ENCODE data around the gene CAST. TPM values are rescaled to one million over a fixed set of nuclear protein-coding genes. Genes with fewer than 3 reads are reported as not detected.

CAST gene
- polyA plus RNA-seq, 2 of the 4 experiments (the other 2 are of a cell fraction): 163 to 257 TPM

- H3K27ac ChIP-seq: no peak overlapping the region
- DNase-seq (ENCODE audit: low read depth in 1 of 2, low spot score in 1 of 2) (no peak), ATAC-seq (no peak), FAIRE-seq (no peak)
- no peak overlapping the region for H3K4me2 ChIP-seq
- 93% methylated on average over 9 of the region's 9 CpGs for whole genome bisulfite sequencing (ENCODE audit: missing lambda C conversion rate)
- no peak overlapping the region for H3K4me3 ChIP-seq
- ChIA-PET POLR2A (no interaction called here), CTCF (no interaction called here)
- H3K9me3 ChIP-seq: no peaks in the 10 kb centered on the region
- peaks cover 5% of the 10 kb centered on the region for H3K4me1 ChIP-seq
- no peak for TF ChIP-seq MAZ (IDR thresholded peaks at IDR 0.05; ENCODE audit: borderline replicate concordance, low read depth, low read length)
- TF ChIP-seq RNF2 (IDR thresholded peaks at IDR 0.05; ENCODE audit: borderline replicate concordance, low read depth): no peak
Measured at GRCh38 chr5:96809921-96810320, 147.7 kb downstream of the CAST start.

GRCh38 chr5:96812851-96813250 lies 150.7 kb downstream of the CAST start:
- ChIA-PET CTCF (interaction anchor here (1.1 to 1.6 kb wide), 2 partner anchors 13 to 61 kb away, joined by 4 to 8 read pairs; no protein-coding TSS in a partner anchor), POLR2A (no interaction called here)
- Histone ChIP-seq H3K4me2 (no peak overlapping the region), H3K4me3 (no peak overlapping the region), H3K4me1 (peaks cover 5% of the 10 kb centered on the region), H3K9me3 (no peaks in the 10 kb centered on the region), H3K27ac (no peak overlapping the region)
- DNase-seq (ENCODE audit: low read depth in 1 of 2, low spot score in 1 of 2) (no peak), ATAC-seq (no peak), FAIRE-seq (no peak)
- TF ChIP-seq MAFK (IDR thresholded peaks at IDR 0.05; ENCODE audit: partially characterized antibody) (no peak), ELK1 (IDR thresholded peaks at IDR 0.05; ENCODE audit: low read depth, low read length) (no peak), CBX2 (IDR thresholded peaks at IDR 0.05; ENCODE audit: borderline replicate concordance, low read depth) (no peak), HES2 (IDR thresholded peaks at IDR 0.05) (no peak), FOSB (CRISPR knock-in tag; IDR thresholded peaks at IDR 0.05) (no peak), REST (IDR thresholded peaks at IDR 0.05) (no peak), RNF2 (IDR thresholded peaks at IDR 0.05; ENCODE audit: borderline replicate concordance, low read depth) (no peak), JUNB (IDR thresholded peaks at IDR 0.05) (no peak), CHD2 (IDR thresholded peaks at IDR 0.05; ENCODE audit: low read length, partially characterized antibody) (no peak), EHMT2 (IDR thresholded peaks at IDR 0.05; ENCODE audit: low read depth) (no peak), HOXB13 (CRISPR knock-in tag; IDR thresholded peaks at IDR 0.05; ENCODE audit: low read depth) (no peak), KDM1A (IDR thresholded peaks at IDR 0.05; ENCODE audit: low read depth) (no peak), FOXS1 (CRISPR knock-in tag; IDR thresholded peaks at IDR 0.05) (no peak), POLR2AphosphoS2 (conservative IDR thresholded peaks at IDR 0.05; ENCODE audit: low read length) (no peak), RAD21 (conservative IDR thresholded peaks at IDR 0.05 in 1 of 2, IDR thresholded peaks at IDR 0.05 in 1 of 2) (no peak), SREBF2 (IDR thresholded peaks at IDR 0.05) (no peak), EP300 (IDR thresholded peaks at IDR 0.05) (no peak), ZSCAN20 (CRISPR knock-in tag; IDR thresholded peaks at IDR 0.05) (no peak), POLR2A (IDR thresholded peaks at IDR 0.05; ENCODE audit: low read length) (no peak), GATA3 (IDR thresholded peaks at IDR 0.05; ENCODE audit: borderline replicate concordance) (no peak)
